T-helper 2 cell treated with Interferon-gamma antibody and Interleukin-4, amounts not matched to agents 5 μg/mL and 100 μg/mL, for 36 hours (primary cell): ENCODE data around the gene MRPS18A.

Experiments
- DNase-seq: peaks from one replicate; pipeline ENCODE4 v3.0.0; 2021; ENCODE audit warnings: low spot score
- H3K27ac Mint-ChIP-seq: one replicate; pipeline ENCODE4 v1.8.0; 2021; ENCODE audit warnings: mild to moderate bottlenecking, mixed read lengths
- H3K27me3 Mint-ChIP-seq: one replicate; pipeline ENCODE4 v1.8.0; 2021; ENCODE audit warnings: low read depth, mixed read lengths
- H3K36me3 Mint-ChIP-seq: one replicate; pipeline ENCODE4 v1.8.0; 2021; ENCODE audit warnings: low read depth, mixed read lengths
- H3K4me1 Mint-ChIP-seq: one replicate; pipeline ENCODE4 v1.8.0; 2021; ENCODE audit warnings: low read depth, mixed read lengths
- H3K4me3 Mint-ChIP-seq: one replicate; pipeline ENCODE4 v1.8.0; 2022; ENCODE audit warnings: mild to moderate bottlenecking, moderate library complexity, mixed read lengths
- H3K9me3 Mint-ChIP-seq: one replicate; pipeline ENCODE4 v1.8.0; 2021; ENCODE audit warnings: mixed read lengths

The MRPS18A gene

DNA sequence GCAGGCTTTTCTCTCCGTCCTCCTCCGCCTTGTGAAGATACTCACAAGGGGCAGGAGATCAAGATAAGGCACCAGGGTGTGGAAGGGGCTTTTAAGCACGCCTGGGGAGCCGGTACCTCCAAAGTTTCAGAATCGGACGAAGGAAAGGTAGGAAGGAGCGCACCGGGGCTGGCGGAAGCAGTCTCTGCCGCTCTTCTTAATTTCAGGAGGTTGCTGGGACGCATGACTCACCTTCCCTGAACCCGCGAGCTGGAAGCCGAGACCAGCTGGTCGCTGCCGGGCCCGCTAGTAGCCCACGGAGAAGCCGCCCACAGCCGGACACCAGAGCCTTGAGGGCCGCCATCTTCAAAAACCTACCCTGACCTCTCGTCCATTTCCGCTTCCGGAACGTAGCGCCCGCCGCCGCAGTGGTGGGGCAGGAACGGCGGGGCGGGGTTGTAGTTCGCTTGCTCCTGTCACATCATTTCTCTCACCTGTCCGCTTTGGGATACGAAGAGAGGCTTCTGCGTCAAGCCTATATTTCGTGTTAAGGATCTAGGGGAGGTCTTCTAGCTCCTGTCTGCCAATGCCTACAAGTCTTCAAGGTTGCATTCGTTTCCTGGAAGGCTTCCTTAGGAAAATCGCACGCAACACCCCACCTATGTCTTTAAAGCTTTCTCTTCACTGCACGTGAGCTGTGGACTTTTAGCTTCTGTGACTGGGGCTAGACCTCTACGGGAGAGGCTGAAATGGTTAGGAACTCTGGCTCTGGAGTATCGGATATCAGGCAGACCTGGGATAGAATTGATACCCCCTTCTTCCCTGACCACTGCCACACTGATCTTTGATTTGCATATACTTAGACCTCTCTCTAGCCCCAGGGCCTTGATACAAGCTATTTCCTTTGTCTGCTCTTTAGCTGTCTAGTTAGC is at the start of gene MRPS18A:
MRPS18A (minus strand) TSS at position 355 of the 911 bp plus-strand sequence; CDS start at position 343, 12 bp downstream.
- H3K4me1 Mint-ChIP-seq, result peaks cover 30% of the 10 kb centered on the region

DNA sequence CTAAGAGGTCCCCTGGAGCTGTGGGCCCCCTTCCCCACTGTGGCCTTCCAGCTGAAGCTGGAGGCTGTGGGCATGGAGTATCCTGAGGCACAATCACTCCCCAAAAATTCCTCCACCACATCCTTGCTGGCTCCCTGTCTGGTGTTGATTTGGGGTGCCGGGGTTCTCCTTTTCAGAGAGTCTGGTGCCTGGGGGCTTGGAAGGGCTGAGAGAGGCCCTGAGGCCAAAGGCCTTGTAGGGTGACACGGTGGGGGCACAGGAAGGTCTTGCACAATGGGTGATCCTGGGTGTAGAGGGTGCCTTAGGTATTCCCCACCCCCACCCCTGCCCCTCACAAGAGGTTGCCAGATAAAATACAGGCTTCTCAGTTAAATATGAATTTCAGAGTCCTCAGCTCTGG is 49.3 kb upstream of the MRPS18A start:
- DNase-seq, result no peak
- Mint-ChIP-seq H3K27ac (no peak overlapping the region), H3K36me3 (peaks cover 2% of the 10 kb centered on the region), H3K9me3 (peaks cover 9% of the 10 kb centered on the region), H3K4me1 (peaks cover 11% of the 10 kb centered on the region), H3K4me3 (no peak overlapping the region), H3K27me3 (no peaks in the 10 kb centered on the region)

More for the DNA sequence above, at the start of gene MRPS18A:
- peak; percentile 82 for DNase-seq
- H3K36me3 Mint-ChIP-seq, result peaks cover 11% of the 10 kb centered on the region
- H3K27me3 Mint-ChIP-seq, result peaks cover 3% of the 10 kb centered on the region
- peak within 1 kb of the TSS; percentile 84 for H3K27ac Mint-ChIP-seq
- peak within 1 kb of the TSS; percentile 95 for H3K4me3 Mint-ChIP-seq
- H3K9me3 Mint-ChIP-seq, result no peaks in the 10 kb centered on the region

DNA sequence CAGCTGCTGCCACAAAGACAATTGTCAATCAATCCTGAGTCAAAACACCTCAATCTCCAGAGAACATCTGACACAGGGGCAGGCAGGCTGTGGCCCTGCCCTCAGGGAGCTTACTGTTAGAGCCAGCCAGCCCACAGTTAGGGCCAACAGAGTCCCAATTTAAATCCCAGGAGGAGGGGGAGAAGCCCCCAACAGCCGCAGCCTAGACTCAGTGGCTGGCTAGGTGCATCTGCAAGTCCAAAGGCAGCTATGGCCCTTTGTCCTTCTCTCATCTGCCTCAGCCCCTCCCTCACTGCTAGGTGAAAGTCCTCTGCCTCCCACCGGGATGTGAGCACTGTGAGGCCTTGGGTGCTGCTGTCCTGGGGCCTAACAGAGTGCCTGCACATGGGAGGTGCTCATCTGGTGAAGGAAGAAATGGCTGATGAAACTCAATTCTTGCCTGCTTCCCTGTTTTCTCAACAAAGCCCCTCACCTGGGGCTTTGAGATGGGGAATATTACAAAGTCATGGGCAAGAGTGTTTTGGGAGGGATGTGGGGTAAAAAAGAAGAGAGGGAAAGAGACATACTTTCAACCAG is 48.7 kb upstream of the MRPS18A start:
- Mint-ChIP-seq H3K36me3 (peaks cover 2% of the 10 kb centered on the region), H3K4me3 (no peak overlapping the region), H3K27me3 (no peaks in the 10 kb centered on the region), H3K9me3 (peaks cover 15% of the 10 kb centered on the region), H3K27ac (no peak overlapping the region), H3K4me1 (peaks cover 11% of the 10 kb centered on the region)
- no peak for DNase-seq

DNA sequence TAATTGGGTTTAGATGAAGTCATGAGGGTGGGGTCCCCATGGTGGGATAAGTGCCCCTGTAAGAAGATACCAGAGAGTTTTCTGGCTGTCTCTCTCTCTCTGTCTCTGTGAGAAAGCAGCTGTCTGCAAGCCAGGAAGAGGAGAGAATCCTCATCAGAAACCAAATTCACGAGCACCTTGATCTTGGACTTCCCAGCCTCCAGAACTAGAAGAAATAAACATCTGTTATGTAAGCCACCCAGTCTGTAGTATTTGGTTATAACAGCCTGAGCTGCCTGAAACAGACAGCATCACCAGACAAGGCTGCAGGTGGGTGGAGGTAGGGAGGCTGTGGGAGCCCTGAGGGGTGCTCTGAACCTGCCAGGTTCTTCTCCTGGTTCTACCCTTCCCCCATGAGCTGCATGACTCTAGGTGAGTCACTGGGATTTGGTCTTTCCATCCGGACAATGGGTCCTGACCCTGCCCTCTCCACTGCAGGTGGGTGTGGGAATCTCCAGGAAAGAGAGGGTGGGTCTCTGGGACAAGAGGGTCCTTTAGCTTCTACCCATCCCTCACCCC is 48.1 kb upstream of the MRPS18A start:
- no peak overlapping the region for H3K27ac Mint-ChIP-seq
- no peak for DNase-seq
- H3K4me1 Mint-ChIP-seq, result peaks cover 11% of the 10 kb centered on the region
- H3K9me3 Mint-ChIP-seq, result peaks cover 19% of the 10 kb centered on the region
- no peaks in the 10 kb centered on the region for H3K27me3 Mint-ChIP-seq
- no peak overlapping the region for H3K4me3 Mint-ChIP-seq
- H3K36me3 Mint-ChIP-seq, result peaks cover 3% of the 10 kb centered on the region

DNA sequence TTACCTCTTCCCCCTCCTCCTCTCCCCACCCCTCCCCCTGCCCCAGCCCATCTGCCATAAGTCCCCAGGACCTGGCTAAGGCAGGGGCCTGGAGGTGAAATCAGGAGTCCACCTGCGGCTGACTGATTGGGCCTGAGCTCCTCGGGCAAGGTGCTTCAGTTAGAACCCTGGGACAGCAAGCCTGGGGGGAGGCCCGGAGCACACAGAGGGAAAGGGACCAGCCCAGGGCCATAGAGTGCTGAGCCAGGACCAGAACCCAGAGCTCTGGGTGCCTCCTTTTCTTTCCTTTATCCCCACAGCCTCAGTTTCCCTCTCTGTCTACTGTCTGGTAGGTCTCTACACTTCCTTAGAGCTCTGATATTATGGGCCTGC is 46.7 kb upstream of the MRPS18A start:
- Mint-ChIP-seq H3K9me3 (peaks cover 23% of the 10 kb centered on the region), H3K27ac (peak overlapping the region; percentile 52), H3K27me3 (no peaks in the 10 kb centered on the region), H3K36me3 (peaks cover 3% of the 10 kb centered on the region), H3K4me1 (peaks cover 11% of the 10 kb centered on the region), H3K4me3 (no peak overlapping the region)
- DNase-seq, result no peak

DNA sequence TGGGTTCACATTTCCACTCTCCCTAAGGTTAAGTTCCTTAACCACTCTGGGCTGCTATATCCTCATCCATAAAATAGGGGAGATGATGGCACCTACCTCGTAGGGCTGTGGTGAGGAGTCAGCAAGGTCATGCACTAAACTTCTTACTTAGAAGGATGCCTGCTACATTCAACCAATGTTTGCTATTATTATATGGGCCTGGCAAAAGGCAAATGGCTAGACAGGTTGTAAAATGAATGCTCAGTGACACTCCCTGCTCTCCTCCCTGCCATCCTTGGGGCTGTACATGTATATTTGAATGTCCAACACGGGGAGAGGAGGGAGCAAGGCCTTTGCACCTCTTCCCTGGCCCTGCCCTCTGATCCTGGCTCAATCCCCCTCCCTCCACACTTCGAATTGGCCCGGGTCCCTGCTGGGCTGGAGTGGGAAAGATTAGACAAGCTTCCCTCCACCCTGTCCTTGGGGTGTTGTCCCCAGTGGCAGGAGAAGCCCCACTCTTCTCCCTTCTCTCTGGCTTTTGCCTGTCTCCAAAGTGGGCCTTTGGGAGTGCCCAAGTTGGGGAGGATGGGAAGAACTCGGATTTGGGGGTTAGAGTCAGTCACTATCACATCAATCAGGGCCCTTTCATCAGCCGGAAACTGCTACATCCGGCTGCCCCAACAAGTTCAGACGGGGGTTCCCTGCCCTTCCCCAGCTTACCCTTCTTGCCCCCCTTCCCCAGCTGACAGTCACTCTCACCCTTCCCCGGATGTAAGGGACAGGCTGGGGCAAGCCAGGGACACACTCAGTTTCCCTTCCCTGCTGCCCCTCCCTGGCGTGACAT is 46.1 kb upstream of the MRPS18A start:
- Mint-ChIP-seq H3K9me3 (peaks cover 23% of the 10 kb centered on the region), H3K4me1 (peaks cover 11% of the 10 kb centered on the region), H3K27ac (no peak overlapping the region), H3K36me3 (peaks cover 3% of the 10 kb centered on the region), H3K27me3 (no peaks in the 10 kb centered on the region), H3K4me3 (no peak overlapping the region)
- DNase-seq, result no peak

DNA sequence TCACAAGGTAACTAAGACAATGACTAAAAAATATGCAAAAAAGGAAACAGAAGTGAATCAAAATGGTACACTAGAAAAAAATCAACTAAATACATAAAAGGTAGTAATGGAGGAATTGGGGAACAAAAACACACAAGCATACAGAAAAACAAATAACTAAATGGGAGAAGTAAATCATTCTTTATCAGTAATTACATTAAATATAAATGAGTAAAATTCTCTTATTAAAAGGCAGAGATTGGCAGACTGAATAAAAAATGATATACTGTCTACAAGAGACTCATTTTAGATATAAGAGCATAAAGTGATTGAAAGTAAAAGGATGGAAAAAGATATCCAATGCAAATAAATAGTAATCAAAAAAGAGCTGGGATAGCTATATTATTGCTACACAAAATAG is 43.0 kb upstream of the MRPS18A start:
- no peak for DNase-seq
- Mint-ChIP-seq H3K27me3 (no peaks in the 10 kb centered on the region), H3K27ac (no peak overlapping the region), H3K4me1 (peaks cover 16% of the 10 kb centered on the region), H3K4me3 (no peak overlapping the region), H3K9me3 (peaks cover 23% of the 10 kb centered on the region), H3K36me3 (peaks cover 3% of the 10 kb centered on the region)

DNA sequence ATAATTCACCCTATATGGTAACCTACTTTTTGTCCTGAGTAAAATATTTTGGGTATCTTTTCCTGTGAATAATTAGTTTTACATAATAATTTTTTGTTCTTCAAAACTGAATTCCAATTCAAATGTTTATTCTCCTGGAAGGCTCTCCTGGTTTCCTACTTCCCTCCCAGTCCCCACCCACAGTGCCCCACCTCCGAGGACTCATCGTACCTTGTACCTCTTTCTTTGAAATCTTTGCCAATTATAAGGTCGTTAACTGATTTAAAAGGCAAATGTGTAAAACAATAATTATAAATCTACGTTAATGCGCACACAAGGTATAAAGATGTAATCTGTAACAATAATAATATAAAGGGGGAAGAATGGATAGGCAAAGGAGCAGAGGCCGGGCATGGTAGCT is 41.9 kb upstream of the MRPS18A start:
- H3K4me3 Mint-ChIP-seq, result no peak overlapping the region
- H3K27ac Mint-ChIP-seq, result no peak overlapping the region
- DNase-seq, result no peak
- H3K9me3 Mint-ChIP-seq, result peaks cover 23% of the 10 kb centered on the region
- H3K27me3 Mint-ChIP-seq, result no peaks in the 10 kb centered on the region
- H3K36me3 Mint-ChIP-seq, result peaks cover 3% of the 10 kb centered on the region
- H3K4me1 Mint-ChIP-seq, result peaks cover 24% of the 10 kb centered on the region

DNA sequence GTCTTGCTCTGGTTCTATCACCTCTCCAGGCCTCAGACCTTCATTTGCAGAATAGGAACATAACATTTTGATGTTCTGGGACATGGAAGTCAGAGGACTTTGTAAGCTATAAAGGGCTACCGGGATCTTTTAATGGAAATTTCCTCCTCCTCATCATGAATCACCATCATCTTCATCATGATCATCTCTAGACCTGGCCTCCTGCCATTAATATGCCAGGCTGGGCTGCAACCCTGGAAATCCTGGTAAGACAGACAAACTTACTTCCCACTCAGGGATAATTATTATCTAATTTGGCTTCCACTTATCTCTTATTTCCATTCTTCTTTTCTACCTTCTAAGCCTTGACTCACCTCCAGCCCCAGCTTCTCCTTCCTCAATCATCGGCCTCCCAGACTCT is 41.0 kb upstream of the MRPS18A start:
- H3K4me1 Mint-ChIP-seq, result peaks cover 27% of the 10 kb centered on the region
- no peak overlapping the region for H3K4me3 Mint-ChIP-seq
- H3K9me3 Mint-ChIP-seq, result peaks cover 23% of the 10 kb centered on the region
- H3K27me3 Mint-ChIP-seq, result no peaks in the 10 kb centered on the region
- peaks cover 3% of the 10 kb centered on the region for H3K36me3 Mint-ChIP-seq
- no peak overlapping the region for H3K27ac Mint-ChIP-seq
- no peak for DNase-seq

DNA sequence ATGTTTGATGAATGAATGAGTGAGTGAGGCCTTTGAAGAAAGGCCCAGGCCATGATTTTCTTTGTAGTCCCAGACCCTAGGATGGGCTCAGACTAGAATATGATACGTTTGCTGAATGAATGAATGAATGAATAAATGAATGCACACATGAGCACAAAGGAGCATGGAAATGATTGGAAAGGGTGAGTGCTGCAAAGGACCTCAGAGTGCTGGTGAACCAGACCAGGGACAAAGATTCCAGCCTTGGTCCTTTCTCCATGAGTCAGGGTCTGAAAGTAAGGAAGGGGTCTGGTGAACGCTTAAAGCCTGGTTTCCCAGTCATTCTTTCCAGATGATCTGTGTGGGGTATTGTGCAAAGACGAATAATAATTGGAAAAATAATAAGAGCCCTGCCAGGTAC is 40.0 kb upstream of the MRPS18A start:
- DNase-seq, result no peak
- H3K27ac Mint-ChIP-seq, result no peak overlapping the region

DNA sequence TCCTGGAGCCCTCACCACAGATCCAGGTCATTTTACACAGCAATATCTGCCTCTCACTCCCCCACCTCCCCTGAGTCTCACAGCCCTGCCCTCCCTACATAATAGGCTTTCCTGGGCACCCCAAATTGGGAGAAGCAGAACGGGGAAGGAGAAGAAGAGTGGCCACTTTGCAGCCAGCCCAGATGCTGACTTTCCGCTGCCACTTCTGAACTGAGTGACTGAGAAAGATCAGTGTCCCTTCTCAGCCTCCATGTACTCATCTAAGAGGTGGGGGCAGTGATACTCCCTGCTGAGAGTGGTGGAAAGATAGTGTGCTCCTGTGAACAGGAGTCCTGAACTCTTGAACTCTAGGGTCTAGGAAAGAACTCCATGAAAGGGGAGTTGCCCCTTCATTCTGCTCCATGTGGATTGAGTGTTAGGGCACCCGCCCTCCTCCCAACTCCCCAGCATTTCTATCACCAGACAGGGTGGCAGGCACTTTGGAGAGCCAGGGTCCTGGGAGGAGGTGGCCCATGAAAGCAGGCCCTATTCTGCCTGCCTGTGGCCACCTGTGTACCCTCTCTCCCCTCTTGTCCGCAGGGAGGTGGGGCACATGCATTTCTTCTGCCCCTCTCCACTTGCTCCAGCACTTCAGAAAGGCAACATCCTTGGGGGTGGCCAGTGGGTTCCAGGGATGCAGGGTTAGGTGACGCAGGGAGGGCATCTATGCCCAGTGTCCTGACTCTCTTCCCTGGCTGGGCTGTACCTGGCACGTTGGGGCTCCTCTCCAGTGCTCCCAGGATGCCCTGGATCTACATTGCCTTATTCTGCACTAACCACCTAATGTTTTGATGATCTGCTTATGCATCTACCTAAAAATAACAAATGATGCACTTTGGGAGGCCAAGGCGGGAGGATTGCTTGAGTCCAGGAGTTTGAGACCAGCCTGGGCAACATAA is 38.3 kb upstream of the MRPS18A start:
- Mint-ChIP-seq H3K27me3 (no peaks in the 10 kb centered on the region), H3K36me3 (peaks cover under 1% of the 10 kb centered on the region), H3K4me3 (peak overlapping the region; percentile 49), H3K27ac (peak overlapping the region; percentile 65), H3K9me3 (peaks cover 6% of the 10 kb centered on the region), H3K4me1 (peaks cover 26% of the 10 kb centered on the region)
- no peak for DNase-seq

More for the DNA sequence above, 40.0 kb upstream of the MRPS18A start:
- H3K36me3 Mint-ChIP-seq, result peaks cover 2% of the 10 kb centered on the region
- peaks cover 26% of the 10 kb centered on the region for H3K4me1 Mint-ChIP-seq
- H3K27me3 Mint-ChIP-seq, result no peaks in the 10 kb centered on the region
- H3K4me3 Mint-ChIP-seq, result no peak overlapping the region
- peaks cover 22% of the 10 kb centered on the region for H3K9me3 Mint-ChIP-seq

DNA sequence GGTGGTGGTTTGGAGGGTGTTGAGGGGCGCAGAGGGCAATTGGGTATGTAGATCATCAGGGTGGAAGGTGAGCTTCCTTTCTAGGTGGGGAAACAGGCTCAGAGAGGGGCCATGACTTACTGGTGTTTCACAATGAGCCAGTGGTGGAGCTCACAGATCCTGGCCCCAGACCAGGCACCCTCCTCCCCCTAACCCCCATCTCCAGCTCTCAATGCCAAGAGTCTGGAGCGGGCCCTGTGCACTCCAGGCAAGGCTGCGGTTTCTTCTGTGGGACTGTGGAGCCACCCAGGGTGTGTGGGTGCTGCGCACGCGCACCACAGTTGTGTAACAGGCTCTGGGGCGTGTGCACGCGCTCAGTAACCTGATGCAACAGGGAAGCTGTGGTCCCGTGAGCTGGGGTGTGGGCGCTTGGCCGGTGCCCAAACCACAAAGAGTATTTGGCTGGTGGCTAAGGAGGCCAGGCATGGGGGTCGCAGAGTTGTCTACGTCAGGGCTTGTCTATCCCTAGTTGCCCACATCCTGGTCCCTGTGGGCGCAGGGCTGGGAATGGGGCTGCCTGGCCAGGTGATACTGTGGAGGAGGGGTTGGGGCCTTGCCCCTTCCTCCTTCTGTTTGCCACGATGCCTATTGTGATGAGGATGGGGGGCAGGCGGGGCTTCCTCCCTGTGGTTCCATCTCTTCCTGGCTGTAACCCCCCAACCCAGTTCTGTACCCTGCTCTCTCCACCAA is 37.5 kb upstream of the MRPS18A start:
- Mint-ChIP-seq H3K36me3 (no peaks in the 10 kb centered on the region), H3K27me3 (no peaks in the 10 kb centered on the region), H3K4me3 (peak overlapping the region; percentile 65), H3K9me3 (no peaks in the 10 kb centered on the region), H3K27ac (peak overlapping the region; percentile 80), H3K4me1 (peaks cover 26% of the 10 kb centered on the region)
- DNase-seq, result peak; percentile 74
